GM21717 (cell line): ENCODE results near the gene FIGLA.
A peak's percentile ranks its signal among the peaks of the same experiment; 100 is the strongest.

ENCODE experiments used
- ATAC-seq: cut with Tn5 transposase; IDR thresholded peaks from one replicate; pipeline ENCODE4 v1.9.1; 2021; ENCODE audit warnings: mild to moderate bottlenecking, moderate library complexity; ENCODE audit not compliant: unreplicated experiment

FIGLA gene

DNA sequence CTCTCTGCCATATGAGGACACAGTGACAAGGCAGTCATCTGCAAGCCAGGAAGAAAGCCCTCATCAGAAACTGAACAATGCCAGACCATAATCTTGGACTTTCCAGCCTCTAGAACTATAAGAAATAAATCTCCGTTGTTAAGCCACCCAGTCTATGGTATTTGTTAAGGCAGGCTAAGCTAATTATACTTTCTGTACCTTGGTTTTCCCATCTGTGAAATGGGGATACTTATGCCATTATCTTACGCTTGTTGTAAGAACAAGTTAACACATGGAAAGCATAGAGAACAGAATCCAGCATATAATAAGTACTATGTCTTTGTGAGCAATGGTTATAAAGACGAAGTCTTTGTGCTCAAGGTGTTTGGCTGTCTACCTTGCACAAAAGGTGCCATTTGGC is 14.2 kb downstream of the FIGLA start:
- ATAC-seq = no peak

DNA sequence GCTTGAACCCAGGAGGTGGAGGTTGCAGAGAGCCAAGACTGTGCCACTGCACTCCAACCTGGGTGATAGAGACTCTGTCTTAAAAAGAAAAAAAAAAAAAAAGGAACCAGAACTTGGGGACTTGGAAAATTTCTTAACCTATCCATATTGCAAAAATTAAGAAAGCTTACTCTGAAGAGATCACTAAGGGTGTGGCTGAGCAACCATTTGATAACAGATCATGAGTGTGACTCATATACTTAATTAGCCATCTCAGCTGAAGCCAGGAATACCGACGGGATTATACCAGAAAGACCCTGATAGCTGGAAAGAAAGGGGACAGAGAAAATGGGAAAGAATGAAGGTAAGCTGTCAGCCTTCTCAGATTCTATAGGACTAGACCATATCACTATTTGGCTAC is 15.3 kb downstream of the FIGLA start:
- ATAC-seq = no peak

DNA sequence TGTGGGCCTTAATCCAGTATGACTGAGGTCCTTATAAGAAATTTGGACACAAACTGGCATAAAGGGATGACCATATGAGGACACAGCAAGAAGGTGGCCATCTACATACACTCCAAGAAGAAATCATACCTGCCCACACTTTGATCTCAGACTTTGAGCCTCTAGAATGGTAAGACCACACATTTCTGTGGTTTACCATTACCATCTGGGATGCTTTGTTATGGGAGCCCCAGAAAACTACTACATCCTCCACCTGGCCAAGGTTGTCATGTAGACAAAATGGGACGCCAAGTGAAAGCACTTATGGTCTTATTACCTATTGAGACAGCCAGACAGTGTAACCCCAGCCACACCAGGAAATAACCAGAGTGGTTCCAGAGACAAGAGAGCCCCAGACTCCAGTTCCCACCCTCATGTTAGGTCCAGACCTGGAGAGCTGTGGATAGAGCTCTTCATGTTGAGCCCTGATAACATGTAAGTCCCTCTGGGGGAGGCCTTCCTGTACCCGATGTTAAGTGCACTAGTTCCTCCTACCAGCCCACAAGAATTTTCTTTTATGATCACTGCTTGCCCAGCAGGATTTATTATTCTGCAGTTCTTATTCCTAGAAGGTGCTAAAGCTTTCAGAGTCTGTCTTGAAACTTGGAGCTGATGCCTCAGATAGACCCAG is 17.8 kb downstream of the FIGLA start:
- no peak for ATAC-seq

DNA sequence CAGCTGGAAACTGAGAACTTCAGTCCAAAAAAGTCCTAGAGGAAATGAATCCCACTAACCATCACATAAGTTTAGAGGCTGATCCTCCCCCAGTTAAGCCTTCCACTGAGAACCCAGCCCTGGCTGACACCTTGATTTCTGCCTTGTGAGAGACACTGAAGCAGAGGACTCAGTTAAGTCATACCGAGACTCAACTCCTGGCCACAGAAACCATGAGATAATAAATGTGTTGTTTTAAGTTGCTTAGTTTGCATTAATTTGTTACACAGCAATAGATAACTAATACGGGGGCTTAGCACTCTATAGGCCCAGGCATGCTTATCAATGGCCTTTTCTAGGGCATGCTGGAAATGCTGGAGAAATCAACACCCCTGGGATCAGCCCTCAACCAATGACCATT is 19.0 kb downstream of the FIGLA start:
- ATAC-seq = peak; percentile 69

DNA sequence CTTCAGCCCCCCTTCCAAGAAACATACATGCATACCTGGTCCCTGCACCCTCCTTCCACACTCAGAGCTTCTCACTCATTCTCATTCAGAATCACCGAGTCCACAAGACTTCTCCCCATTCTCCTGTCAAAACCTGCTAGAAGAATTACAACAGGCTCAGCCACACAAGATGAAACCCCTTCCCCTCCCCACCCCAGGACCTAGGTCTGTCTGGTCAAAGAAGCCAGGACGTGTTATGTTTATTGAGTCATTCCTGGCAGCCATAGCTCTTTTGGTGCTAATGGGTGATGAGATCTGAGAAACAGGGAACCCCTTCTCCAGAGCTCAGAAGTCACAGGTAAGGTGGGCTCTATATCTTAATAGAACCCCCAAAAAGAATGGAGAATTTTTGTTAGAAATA is 21.0 kb downstream of the FIGLA start:
- no peak for ATAC-seq

DNA sequence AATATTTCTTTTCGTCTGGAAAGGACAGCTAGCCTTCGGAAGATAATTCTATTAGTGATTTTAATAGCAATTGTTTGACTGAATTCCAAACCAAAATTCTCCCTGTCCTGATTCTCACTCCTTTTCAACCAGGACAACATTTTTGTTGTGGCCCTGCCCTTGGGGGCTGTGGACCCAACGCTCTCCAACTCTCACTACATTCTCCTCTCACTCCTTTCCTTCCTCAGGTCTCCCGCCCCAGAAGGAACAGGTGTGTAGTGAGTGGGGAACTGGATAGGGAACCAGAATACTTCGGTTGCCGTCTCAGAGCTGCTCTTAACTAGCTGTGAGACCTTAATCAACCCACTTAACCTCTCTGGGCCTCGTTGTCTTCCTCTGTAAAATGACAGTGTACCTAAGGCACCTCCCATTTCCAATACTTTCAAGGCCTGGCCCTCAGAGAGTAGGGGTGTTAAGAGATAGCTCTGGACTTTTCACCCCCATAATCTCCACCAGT is 21.8 kb downstream of the FIGLA start:
- ATAC-seq = no peak

DNA sequence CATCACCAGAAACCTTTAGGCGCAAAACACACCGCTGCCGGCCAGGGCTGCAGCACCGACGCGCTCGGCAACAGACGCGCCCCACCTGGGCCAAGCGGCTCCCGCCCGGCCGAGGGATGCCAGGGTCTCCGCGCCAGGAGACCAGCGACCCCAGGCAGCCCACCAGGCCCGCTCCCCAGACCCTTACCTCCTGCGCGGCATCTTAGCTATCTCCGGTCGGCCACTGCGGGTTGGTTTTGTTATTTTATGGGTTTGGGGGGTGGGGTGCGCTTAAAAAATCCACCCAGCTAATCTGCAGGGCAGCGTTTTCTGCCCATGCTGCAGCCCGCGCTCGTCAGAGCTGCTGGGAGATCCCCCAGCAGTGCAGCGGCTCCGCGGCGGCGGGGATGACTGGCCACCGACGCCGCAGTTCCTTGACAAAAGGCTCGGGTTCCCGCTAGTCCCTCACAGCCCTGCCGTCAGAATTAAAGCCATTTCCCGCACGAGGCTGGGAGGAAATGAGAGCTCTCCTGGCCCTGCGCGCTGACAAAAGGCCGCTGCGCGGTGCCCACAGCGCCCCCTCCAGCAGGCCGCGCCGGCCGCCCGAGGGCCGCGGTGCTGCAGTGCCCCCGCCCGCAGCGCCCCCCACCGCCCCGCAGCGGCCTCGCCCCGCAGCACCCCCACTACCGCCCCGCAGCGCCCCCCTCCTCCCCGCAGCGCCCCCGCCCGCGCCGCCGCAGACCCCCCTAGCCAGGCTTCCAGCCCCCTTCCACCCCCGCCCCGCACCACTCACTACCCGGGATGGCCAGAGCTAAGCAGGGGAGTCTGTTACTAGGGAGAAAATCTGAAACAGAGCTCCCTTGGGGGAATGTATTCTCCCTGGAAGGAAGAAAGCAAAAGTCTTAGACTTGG is 22.5 kb downstream of the FIGLA start, which contains the start of gene ADD2:
ADD2 (minus strand) TSS at position 502 of the 891 bp plus-strand sequence. CDS start 61,792 bp downstream, outside the sequence.
- no peak for ATAC-seq

DNA sequence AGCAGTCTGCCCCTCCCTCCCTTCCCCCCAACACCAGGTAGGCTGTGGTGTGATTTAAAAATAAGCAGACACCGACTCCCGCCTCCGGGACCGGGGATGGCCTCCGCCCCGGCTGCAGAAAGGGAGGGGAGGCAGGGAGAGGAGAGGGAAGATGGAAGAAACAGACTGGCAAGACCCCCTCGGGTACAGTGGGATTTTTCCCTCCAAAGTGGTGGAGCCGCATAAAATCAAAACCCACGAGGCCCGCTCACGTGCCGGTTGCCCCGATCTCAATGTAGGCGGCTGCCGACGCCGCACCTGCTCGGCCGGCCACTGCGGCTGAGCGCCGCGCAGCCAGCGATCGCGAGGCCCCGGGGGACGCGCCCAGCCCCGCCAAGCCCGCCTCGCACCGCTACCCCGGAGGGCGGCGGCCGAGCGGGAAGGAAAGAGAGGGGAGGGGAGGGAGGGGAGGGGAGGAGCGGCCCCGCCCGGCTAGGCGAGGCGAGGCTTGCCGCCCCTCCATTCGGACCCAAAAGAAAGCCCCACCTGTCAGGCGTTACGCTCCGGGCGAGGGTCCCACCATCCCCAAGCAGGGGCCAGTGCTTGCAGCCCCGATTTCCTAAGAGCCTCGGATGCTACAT is 23.3 kb downstream of the FIGLA start:
- ATAC-seq = no peak

DNA sequence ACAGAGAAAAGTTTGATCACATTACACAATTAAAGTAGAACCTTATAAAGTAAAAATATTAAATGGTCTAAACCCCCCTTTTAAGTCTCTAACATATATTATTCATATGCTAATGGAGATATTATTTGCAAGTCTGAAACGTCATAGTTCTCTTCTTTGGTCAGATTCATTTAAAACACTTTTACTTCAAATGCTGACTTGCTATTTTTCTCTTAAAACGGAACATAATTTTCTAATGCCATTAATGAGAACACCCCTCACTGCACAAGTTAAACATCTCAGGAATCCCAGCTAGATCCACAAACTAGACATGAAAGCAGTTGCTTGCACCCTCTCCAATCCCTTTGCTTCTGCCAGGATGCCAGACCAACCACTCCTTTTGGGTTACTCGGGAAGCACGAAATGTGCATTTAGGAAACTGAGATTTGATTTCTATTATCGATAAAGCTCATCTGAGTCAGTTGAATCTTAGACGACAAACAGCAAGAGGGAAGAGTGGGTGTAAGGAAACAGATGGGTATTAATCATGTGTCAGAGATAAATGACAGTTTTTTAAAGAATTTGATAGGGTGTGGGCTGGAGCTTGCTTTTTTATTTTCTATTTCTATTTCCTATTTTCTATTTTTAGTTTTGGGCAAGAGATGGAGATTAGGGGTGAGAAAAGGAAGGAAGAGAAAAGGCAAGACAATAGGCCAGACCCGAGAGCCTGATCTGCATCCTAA is 23.9 kb downstream of the FIGLA start:
- no peak for ATAC-seq

DNA sequence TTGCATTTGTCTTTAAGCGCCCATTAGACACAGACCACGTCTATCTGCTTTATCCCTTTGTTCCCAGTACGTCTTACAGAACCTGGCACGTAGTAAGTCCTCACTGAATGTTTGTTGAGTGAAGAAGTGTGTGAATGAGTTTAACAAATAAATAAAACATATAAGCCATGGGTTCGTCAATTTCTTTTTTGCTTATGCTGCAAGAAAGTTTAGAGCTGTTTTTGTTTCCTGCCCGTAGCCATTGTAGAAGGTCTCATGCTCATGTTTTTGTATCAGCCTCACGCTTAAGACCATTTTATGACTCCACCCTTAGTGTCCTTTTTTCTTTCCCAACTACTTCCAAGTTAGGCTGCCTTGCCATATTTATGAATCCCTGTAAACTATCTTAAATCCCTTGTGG is 24.9 kb downstream of the FIGLA start:
- ATAC-seq = no peak

DNA sequence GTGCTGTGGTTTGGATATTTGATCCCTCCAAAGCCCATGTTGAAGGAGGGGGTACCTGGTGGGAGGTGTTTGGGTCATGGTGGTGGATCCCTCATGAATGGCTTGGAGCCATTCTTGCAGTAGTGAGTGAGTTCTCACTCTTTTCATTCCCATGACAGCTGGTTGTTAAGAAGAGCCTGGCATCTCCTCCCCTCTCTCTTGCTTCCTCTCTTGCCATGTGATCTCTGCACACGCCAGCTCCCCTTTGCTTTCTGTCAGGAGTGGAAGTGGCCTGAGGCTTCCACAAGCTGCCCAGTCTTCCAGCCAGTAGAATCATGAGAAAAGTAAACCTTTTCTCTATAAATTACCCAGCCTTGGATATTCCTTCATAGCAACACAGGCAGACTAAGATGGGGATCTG is 31.0 kb downstream of the FIGLA start:
- no peak for ATAC-seq

DNA sequence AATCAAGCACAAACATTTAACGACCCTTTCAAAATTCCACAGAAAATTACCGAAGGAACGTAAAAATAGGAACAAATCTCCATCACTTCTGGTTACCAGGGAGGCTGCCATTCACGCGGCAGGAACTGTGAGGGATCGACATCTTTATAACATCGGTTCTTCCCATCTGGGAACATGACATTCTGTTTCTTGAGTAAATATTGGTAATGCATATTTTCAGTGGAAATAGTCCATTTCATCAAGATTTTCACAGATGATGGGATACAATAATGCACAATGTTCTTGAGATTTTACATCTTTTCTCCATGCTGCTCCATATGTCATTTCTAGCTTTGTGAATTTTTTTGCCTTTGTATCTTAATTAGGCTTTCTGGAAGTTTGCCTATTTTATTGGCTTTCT is 32.5 kb downstream of the FIGLA start:
- ATAC-seq = no peak

DNA sequence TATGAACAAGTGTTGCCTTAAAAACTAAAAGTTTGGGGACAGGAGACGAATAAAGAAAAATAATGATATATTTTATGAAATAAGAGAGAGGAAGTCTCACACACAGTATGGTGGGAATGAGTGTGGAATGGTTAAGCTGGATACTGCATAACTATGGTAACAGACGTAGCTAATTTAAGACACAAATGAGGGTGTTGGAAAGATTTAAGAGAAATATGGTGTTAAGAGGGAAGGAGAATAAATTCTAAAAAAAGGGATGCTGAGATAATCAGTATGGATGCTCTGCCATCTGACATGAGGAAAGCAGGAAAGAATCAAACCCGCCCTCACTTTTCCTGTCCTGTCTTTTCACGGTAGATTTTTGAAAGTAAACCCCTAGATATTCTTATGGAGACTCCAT is 33.1 kb downstream of the FIGLA start:
- ATAC-seq = no peak

DNA sequence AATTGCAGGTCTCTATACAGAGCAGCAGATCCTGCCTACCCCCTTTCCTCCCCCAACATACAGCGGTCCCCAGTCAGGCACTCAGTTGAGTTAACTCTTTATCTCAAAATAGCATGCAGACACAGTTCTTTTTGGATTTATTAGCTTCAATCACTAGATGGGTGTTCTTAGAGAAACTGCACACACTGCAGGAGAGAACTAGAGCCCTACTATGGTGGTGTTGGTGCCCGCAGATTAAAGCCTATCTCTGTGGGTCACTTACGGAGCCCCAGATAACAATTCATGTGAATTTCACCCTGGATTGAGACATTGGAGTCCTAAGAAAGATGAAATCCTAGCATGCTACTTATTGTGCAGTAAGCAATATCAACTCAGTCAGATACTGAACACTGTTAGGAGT is 34.3 kb downstream of the FIGLA start:
- ATAC-seq = no peak

DNA sequence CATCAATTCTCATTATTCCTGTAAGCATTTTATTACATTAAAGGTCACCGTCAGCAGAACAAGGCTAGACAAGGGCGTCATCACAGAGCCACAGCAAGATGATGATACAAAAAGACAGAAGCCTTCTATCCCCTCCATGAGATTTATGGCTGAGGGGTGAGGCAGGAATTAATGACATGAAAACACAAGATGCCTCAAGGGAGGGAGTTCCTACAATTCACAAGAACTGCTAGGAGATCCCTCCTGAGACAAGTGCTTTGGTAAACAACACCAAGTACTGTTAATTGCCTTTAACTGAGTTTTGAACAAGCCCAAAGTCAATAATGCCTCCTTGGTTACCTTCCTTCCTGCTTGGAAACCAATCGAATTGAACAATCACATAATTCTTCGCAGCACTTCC is 36.5 kb downstream of the FIGLA start:
- no peak for ATAC-seq

DNA sequence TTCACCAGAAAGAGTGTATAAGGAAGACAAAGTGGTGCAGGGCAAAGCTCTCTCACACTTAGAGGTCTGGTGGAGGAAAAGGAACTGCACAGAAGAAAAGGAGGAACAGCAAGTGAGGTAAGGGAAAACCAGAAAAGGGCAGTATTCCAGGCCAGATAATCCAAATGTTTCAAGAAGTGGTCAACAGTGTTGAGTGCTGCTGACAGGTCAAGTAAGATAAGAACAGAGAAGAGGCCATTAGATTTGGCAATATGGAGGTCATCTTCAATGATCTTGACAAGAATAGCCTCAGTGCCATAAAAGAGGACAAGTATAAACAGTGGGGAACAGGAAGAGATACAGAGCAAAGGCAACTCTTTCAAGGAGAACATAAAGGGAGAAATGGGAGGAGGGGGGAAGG is 37.4 kb downstream of the FIGLA start:
- no peak for ATAC-seq

DNA sequence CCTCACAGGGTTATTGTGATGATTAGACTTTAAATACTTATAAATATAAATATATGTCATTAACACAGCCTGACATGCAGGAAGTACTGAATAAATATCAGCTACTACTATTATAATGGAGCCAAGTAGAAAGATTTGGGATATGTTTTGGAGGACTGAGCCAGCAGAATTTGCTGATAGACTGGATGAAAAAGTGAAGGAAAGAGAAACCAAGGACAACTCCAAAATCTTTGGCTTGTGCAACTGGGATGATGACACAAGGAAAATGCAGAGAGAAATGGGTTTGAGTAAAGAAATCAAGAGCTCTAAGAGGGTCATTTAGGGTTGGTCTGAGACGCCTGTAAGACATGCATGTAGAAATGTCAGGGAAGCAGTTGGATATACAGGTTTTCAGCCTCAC is 38.0 kb downstream of the FIGLA start:
- ATAC-seq = no peak

DNA sequence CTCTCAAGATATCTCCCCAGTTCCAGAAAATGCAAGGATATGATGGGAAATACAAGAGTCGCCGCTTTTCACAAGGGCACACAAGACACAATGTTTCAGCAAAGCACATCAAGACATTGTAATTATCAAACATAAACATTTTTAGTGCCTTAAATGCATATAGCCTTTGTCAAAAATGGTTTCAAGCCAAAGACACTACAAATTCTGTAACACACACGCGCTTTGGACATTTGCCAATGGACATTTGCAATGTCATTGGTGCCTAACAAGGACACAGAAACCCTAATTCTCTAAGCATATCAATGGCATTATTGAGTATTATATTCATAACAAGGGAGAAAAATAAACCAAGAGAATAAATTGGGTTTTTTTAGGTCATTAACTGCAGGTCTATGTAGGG is 38.6 kb downstream of the FIGLA start:
- no peak for ATAC-seq

DNA sequence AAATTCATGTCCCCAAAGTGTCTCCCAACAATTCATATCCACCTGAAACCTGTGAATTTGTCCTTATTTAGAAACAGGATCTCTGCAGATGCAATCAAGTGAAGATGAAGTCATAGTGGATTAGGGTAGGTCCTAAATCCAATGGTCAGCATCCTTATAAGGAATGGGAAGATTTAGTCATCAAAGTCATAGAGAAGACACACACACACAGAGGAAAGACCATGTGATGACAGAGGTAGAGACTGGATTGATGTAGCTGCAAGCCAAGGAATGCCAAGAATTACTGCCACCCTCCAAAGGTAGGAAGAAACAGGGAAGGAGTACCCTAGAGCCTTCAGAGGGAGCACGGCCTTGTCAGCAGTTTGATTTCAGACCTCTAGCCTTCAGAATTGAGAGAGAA is 40.1 kb downstream of the FIGLA start:
- no peak for ATAC-seq

DNA sequence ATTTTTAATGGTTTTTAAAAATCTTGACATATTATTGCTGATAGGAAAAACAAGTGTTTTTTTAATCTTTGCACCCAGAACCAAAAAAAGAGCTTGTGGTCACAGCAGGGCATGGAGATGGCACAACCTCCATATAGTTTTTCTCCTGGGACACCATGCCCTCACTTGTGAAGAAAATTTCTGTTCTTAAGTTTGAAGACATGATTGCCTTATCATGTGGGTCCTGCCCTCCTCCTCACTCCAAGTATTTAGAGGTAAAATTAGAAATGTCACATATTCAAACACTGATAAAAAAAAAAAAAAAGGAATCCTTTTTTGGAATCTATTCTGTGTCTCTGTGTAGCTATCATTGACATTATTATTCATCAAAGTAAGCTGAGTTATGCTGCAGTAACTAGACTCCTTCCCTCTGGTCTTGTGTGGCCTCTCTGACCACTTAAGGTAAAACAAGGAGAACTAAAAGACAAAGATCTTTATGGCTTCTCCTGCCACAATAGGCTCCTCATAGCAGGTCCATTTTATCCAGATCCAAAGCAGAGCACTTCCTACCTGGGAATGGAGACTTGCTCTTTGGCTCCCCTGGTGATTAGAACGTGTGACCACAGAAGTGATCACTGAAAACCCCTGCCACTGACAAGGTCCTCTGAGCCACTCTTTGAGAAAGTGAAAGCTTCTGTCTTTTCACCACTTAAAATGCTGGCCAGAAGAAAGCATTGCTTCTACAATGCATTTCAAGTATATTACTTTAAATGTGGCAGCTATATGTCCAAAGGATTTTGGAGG is 42.2 kb downstream of the FIGLA start:
- no peak for ATAC-seq
